GM10266 (cell line): ENCODE measurements around the gene HIVEP2.

Experiments used
- DNase-seq: peaks from one replicate; pipeline ENCODE4 v3.0.0; 2012; ENCODE audit errors: extremely low spot score
- TF ChIP-seq, protein P1 (sequence below): IDR thresholded peaks from 2 replicates; pipeline ENCODE4 v1.5.1; 2012; ENCODE audit warnings: mild to moderate bottlenecking, low read depth; ENCODE audit not compliant: control insufficient read depth, insufficient read depth; ENCODE audit errors: missing control alignments

The HIVEP2 gene

DNA sequence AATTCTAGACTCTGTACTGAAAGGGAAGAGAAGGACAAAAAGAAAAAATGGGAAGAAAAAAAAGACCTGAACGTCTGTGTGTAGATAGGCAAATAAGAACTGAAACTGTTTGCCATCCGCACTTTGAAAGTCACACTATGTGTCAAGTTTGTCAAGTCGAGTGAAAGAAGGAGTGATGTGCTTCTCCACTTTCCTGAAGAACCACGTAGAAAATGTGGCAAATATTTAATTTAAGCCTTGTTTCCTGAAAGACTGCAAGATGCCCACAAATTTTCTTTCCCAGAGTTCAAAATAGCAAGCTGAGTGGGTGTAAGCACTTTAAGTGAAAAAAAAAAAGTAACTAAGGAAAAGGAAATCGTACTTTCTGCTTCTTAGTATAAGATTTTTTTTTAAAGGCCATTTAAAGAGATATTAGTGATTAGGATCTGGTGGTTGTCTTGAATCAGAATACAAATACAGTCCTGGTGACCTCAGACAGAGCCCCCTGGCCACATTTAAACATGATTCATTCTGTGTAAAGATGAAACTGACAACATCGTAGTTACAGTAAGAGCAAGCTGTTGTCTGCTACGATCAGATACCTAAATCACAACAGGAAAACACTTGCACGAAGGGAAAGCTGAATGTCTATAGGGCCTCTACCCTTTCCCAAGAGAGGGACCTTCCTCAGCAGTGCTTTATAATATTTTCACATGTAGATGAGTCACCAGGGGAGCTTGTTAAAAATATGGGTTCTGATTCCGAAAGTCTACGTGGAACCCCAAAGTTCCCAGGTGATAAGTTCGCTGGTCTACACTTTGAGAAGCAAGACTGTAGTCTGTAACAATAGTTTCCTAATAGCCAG is 102.3 kb downstream of the HIVEP2 start:
- TF ChIP-seq, protein P1, sequence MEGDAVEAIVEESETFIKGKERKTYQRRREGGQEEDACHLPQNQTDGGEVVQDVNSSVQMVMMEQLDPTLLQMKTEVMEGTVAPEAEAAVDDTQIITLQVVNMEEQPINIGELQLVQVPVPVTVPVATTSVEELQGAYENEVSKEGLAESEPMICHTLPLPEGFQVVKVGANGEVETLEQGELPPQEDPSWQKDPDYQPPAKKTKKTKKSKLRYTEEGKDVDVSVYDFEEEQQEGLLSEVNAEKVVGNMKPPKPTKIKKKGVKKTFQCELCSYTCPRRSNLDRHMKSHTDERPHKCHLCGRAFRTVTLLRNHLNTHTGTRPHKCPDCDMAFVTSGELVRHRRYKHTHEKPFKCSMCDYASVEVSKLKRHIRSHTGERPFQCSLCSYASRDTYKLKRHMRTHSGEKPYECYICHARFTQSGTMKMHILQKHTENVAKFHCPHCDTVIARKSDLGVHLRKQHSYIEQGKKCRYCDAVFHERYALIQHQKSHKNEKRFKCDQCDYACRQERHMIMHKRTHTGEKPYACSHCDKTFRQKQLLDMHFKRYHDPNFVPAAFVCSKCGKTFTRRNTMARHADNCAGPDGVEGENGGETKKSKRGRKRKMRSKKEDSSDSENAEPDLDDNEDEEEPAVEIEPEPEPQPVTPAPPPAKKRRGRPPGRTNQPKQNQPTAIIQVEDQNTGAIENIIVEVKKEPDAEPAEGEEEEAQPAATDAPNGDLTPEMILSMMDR: no peak

DNA sequence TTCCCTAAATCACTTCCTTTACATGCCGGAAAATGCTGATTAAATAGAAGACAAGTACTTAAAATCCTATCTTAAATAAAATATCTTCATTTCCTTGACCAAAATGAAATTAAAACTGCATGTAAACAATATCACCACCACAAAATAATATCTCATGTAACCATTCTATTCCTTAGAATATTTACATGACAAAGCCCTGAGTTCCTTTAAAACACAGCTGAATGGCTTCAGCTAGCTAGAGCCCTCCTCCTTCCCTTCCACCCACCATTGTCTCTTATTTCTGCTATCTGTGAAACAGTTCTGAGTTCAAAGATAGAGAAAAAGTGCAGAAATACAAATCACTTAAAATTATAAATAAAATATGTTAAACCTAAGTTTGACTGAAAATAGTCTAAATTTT is 103.1 kb downstream of the HIVEP2 start:
- TF ChIP-seq, protein P1: no peak
- DNase-seq: no peak

More for the DNA sequence above, 102.3 kb downstream of the HIVEP2 start:
- DNase-seq: peak; percentile 25

DNA sequence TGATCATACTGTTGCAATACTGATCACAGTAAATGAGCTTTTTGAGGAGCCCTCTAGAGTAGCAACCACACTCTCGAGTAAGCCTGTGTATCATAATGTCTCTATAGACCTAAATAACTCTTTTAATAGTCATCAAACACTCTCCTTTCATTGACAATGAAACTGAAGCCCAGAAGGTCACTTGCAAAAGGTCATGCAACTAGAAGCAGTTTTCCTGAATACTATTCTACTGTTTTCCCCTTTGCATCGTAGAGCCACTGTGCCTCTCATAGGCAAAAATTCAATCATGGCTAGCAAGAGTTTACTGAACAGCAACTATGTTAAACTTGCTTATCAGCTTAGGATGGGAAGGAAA is 105.3 kb downstream of the HIVEP2 start:
- no peak for DNase-seq
- TF ChIP-seq, protein P1: no peak

DNA sequence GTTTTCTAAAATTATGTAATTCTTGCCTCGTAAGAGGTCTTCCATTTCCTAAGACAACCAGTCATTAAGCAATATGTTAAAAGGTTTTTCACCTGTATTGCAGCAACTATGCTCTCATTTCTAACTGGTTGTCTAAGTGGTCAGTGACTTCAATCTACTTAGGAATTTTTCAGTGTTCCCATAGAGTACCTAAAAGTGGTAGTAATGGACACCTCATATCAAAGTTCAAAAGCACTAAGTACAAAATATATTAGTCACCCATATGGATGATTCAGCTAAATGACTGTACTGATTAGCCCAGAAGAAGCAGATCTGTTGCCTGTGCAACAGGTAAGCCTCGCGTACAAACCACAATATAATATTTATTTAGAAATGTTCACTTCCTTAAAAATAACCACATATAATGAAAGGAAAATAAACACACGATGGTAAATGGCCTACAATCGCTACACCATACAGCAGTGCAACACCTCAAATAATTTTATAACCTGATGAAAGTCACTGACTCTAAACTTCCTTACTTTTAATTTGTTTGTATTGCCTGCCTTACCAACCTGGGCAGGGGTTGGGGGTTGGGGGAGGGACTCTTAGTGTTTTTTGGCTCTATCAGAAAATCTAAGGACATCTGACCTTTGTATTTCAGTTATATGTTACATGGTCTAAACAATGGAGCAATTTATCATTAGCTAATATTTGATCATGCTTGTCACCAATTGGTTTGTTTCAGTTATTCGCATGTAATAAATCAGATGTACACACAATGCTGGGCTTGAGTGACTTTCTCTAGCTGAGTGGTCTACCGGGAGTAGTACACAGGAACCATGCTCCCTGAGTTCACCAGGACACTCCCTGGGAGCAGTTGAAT is 105.9 kb downstream of the HIVEP2 start:
- no peak for DNase-seq
- TF ChIP-seq, protein P1: no peak

DNA sequence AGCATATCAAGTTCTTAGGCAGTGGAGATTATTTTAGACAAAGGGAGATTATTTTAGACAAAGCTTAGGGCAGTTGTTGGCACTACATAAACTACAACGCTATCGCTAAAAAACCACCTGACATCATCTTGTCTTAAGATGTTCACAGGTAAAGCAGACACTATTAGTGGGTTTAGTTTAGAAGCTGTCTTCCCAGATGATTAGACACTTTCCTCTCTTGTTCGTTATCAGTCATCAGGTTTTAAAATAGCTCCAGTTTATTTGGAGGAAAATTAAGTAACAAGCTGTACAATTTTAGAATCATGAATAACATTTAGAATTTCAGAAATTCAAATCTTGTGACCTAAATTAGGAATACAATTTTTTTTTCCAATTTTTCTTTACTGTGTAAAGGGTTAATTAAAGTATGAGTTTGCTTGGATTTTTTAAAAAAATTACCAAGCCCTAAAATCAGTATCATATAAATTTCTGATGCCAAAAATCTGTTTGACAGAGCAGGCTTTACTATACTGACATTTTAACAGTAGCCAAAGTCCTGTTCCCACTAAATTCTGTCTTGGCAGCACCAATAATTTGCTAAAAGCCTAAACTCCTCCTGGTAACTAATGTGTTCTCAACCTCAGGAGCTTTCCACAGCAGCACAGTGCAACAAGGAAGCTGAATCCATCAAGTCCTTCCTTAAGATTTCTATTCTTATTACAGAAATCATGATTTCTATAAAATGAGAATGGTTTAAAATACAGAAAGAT is 109.0 kb downstream of the HIVEP2 start:
- TF ChIP-seq, protein P1: no peak
- DNase-seq: no peak

DNA sequence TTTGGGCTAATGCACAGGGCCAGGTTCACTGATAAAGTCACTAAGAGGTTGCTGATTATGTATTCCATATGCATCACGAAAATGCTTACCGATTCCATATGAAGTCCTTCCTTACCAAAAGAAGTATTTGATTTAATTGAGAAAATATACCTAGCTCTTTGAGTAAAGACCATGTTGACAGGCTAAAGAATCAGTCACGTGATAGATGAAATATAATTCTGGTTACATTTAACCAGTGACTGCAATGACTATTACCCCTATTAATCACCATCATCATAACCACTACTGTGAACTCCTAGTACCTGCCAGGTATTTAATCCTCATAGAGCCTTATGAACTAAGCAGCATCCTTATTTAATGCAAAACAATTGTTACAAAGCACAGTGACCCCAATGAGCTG is 110.1 kb downstream of the HIVEP2 start:
- DNase-seq: no peak
- TF ChIP-seq, protein P1: no peak
